Activated T-helper 1 cell treated with anti-CD3 and anti-CD28 coated beads, Interleukin-12 subunit alpha, Interleukin-12 subunit beta, Interleukin-2, Interleukin-4 antibody, amounts not matched to agents 30 ng/mL and 10 ng/mL and 1 ng/mL, durations not matched to agents 14 hours and 24 hours and 36 hours (primary cell): ENCODE results near the gene NPAP1. TPM values are rescaled to one million over a fixed set of nuclear protein-coding genes. Genes with fewer than 3 reads are reported as not detected.
"Not testable (repeated sequence)": the region's sequence is repeated elsewhere in the genome, so short reads cannot be mapped to it uniquely, and the experiment has no call there.

ENCODE experiments used
- DNase-seq: peaks from one replicate; pipeline ENCODE4 v3.0.0; 2021; ENCODE audit warnings: low spot score
- H3K27ac Mint-ChIP-seq: one replicate; pipeline ENCODE4 v1.8.0; 2021; ENCODE audit warnings: mild to moderate bottlenecking, mixed read lengths
- H3K27me3 Mint-ChIP-seq: one replicate; pipeline ENCODE4 v1.8.0; 2022; ENCODE audit warnings: mild to moderate bottlenecking, moderate library complexity, mixed read lengths; ENCODE audit not compliant: insufficient read depth
- H3K36me3 Mint-ChIP-seq: one replicate; pipeline ENCODE4 v1.8.0; 2021; ENCODE audit warnings: low read depth, mixed read lengths
- H3K4me1 Mint-ChIP-seq: one replicate; pipeline ENCODE4 v1.8.0; 2021; ENCODE audit warnings: low read depth, mixed read lengths
- H3K4me3 Mint-ChIP-seq: one replicate; pipeline ENCODE4 v1.8.0; 2021; ENCODE audit warnings: mild to moderate bottlenecking, moderate library complexity, mixed read lengths
- H3K9me3 Mint-ChIP-seq: one replicate; pipeline ENCODE4 v1.8.0; 2021; ENCODE audit warnings: mixed read lengths
- intact Hi-C: fragments of 100-400 bp; cut with micrococcal nuclease; formaldehyde crosslinking; loops from one replicate; pipeline ENCODE4 v1.15.1; 2024
- total RNA-seq: library from RNA; stranded (reverse); gene quantifications from 2 replicates; pipeline ENCODE4 v1.2.3, GENCODE V29; 2022

NPAP1 gene, protein sequence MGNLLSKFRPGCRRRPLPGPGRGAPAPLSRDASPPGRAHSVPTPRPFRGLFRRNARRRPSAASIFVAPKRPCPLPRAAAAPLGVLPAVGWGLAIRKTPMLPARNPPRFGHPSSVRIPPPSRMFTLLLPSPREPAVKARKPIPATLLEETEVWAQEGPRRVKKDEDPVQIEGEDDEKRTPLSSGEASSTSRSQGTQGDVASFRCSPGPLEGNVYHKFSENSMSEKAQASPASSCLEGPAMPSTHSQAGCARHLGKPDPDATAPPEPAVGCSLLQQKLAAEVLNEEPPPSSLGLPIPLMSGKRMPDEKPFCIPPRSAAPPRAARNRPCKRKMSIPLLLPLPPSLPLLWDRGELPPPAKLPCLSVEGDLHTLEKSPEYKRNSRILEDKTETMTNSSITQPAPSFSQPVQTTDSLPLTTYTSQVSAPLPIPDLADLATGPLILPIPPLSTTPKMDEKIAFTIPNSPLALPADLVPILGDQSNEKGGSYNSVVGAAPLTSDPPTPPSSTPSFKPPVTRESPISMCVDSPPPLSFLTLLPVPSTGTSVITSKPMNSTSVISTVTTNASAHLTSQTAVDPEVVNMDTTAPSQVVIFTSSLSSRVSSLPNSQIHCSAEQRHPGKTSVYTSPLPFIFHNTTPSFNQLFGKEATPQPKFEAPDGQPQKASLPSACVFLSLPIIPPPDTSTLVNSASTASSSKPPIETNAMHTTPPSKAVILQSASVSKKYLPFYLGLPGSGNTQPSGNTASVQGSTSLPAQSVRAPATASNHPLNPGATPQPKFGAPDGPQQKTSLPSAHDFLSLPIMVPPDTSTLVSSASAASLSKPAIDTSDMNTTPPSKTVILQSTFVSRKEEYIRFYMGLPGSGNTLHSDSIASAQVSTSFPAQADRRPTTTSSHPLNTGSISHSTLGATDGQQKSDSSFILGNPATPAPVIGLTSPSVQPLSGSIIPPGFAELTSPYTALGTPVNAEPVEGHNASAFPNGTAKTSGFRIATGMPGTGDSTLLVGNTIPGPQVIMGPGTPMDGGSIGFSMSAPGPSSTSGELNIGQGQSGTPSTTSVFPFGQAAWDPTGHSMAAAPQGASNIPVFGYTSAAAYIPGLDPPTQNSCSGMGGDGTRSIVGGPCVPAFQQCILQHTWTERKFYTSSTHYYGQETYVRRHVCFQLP
- total RNA-seq, result not detected in 2 replicates

DNA sequence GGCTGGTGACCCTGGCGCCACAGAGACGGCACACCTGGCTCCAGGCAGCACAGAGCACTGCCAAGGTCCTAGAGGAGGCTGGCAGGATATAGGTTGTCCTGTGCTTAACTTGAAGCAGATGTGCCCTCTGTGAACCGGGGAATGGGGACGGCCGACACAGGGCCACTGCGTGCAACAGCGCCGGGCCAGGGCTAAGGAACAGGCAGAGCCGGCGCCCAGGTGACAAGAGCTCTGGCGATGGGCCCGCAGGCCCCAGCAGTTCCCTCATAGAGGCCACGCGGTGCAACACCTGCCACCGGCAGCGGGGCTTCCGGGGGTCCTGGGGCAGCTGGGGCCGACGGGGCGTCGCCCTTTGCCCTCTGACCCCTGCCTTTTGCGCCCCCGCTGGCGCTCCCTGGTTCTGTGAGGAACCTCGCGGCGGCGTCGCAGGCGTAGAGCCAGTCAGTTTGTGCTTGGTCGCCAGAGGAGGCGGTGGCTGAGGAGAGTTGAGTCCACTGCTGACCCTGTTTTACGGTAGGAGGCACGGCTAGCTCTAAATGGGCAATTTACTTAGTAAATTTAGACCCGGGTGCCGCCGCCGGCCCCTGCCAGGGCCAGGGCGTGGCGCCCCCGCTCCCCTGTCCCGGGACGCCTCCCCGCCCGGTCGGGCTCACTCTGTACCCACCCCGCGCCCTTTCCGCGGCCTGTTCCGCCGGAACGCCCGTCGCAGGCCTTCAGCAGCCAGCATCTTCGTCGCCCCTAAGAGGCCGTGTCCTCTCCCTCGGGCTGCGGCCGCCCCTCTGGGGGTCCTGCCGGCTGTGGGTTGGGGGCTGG is at the start of gene NPAP1:
Gene NPAP1 (plus strand): TSS at position 444 of the 813 bp plus-strand sequence. CDS start 93 bp downstream, at position 537.
- intact Hi-C loops, result no loop called here
- no peak for DNase-seq
- H3K4me1 Mint-ChIP-seq, result no peaks in the 10 kb centered on the region
- no peaks in the 10 kb centered on the region for H3K36me3 Mint-ChIP-seq
- H3K9me3 Mint-ChIP-seq, result peaks cover 44% of the 10 kb centered on the region
- H3K27me3 Mint-ChIP-seq, result no peaks in the 10 kb centered on the region
- no peak within 1 kb of the TSS for H3K27ac Mint-ChIP-seq
- no peak within 1 kb of the TSS for H3K4me3 Mint-ChIP-seq

DNA sequence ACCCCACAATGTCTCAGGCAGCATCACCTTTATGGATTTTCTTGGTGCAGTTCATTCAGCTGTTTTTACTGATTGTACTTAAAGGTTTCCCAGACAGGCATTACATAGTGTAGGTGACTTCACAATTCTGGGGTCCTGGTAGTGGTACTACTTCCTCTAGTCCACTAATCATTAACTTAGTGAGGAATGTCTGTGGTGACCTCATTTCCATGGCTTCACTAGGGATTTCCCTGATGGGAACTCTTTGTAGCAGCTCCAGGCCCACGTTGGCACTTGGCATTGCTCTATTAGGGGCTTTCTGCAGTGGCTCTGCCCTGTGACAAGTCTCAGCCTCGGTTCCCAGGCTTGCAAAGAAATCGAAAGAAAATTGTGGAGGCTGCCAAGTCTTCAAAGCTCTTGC is 48.1 kb upstream of the NPAP1 start:
- Mint-ChIP-seq H3K4me1 (no peaks in the 10 kb centered on the region), H3K9me3 (peaks cover 67% of the 10 kb centered on the region), H3K27ac (no peak overlapping the region), H3K27me3 (no peaks in the 10 kb centered on the region), H3K4me3 (no peak overlapping the region), H3K36me3 (no peaks in the 10 kb centered on the region)
- intact Hi-C loops, result no loop called here
- DNase-seq, result no peak

DNA sequence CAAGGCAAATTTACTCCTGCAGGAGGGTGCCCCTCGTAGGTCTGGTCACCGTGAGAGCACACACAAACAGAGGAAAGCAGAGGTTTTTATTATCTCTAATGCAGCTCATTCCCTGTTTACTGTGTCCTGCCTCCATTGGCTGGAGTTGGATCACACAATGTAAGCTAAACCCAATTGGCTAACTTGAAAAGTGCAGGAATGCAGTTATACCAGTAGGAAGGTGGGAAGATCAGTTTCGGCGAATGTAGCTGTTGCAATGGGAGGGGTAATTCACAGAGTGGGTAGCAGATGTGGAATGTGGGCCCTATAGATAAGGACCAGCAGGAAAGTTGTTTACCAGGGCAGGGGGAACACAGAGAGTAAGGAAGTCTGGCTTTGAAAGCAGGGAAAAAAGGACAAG is 42.5 kb upstream of the NPAP1 start:
- Mint-ChIP-seq H3K36me3 (no peaks in the 10 kb centered on the region), H3K27me3 (no peaks in the 10 kb centered on the region), H3K4me1 (no peaks in the 10 kb centered on the region), H3K4me3 (no peak overlapping the region), H3K27ac (no peak overlapping the region), H3K9me3 (peaks cover 53% of the 10 kb centered on the region)
- intact Hi-C loops, result no loop called here
- no peak for DNase-seq

DNA sequence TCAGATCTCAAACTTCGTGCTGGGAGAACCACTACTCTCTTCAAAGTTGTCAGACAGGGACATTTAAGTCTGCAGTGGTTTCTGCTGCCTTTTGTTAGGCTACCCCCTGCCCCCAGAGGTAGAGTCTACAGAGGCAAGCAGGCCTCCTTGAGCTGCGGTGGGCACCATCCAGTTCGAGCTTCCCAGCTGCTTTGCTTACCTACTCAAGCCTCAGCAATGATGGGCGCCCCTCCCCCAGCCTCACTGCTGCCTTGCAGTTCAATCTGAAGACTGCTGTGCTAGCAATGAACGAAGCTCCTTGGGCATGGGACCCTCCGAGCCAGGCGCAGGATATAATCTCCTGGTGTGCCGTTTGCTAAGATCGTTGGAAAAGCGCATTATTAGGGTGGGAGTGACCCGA is 36.2 kb upstream of the NPAP1 start:
- H3K4me3 Mint-ChIP-seq, DNase-seq, intact Hi-C loops, H3K27me3 Mint-ChIP-seq, H3K27ac Mint-ChIP-seq, H3K4me1 Mint-ChIP-seq, H3K36me3 Mint-ChIP-seq: not testable (repeated sequence)
- peaks cover 57% of the 10 kb centered on the region for H3K9me3 Mint-ChIP-seq

DNA sequence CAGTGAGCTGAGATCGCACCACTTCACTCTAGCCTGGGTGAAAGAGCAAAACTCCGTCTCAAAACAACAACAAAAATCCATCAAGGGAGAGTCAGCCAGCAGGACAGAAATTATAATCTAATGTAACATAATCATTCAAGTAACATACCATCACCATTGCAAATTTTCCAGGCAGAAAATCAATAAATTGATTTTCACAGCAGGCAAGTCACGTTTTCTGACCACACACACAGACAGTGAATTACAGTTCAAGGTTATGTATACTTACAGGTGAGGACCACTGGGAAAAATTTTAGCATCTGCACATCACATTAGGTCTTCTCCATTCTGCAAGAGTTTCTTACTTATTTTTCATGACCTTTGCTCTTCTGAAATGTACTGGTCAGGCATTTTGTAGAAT is 29.9 kb upstream of the NPAP1 start:
- Mint-ChIP-seq H3K36me3 (no peaks in the 10 kb centered on the region), H3K4me3 (no peak overlapping the region), H3K27me3 (no peaks in the 10 kb centered on the region), H3K27ac (no peak overlapping the region), H3K9me3 (peaks cover 40% of the 10 kb centered on the region), H3K4me1 (no peaks in the 10 kb centered on the region)
- no peak for DNase-seq
- intact Hi-C loops, result no loop called here

DNA sequence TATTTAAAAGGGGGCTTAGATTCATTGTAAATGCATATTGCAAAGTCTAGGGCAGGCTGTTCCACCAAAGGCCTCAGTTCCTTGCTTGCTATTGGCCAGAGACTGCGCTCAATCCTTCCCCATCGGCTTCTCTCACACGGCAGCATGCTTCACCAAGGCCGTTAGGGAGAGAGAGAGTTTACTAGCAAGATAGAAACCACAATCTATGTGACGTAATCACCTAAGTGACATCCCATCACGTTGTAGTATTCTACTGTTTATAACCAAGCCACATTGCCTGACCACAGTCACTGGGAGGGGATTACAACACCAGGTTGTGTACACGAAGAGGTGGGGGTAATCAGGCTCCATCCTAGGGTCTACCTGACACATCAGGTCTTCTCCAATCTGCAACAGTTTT is 16.0 kb upstream of the NPAP1 start:
- no peak overlapping the region for H3K4me3 Mint-ChIP-seq
- no peaks in the 10 kb centered on the region for H3K4me1 Mint-ChIP-seq
- intact Hi-C loops, result no loop called here
- DNase-seq, result no peak
- H3K27me3 Mint-ChIP-seq, result no peaks in the 10 kb centered on the region
- H3K9me3 Mint-ChIP-seq, result peaks cover 36% of the 10 kb centered on the region
- H3K36me3 Mint-ChIP-seq, result no peaks in the 10 kb centered on the region
- H3K27ac Mint-ChIP-seq, result no peak overlapping the region

DNA sequence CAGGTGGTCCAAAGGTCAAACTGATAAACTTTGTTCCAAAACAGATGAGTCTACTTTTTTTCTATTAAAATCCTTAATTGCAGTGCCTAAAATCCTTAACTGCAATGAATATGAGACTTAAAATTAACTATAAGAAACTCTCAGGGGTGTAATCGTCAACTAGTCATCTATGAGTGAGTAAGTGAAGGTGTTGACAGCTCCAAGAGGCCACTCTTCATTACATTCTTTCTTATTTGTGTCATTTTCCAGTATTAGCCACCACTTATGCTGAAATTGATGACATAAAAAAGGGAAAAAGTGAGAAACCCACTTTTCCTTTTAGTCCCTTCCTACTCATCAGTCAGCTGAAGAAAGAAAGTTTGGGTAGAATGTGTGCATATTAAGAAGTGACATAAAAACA is 12.6 kb upstream of the NPAP1 start:
- no peaks in the 10 kb centered on the region for H3K4me1 Mint-ChIP-seq
- H3K27ac Mint-ChIP-seq, result no peak overlapping the region
- H3K36me3 Mint-ChIP-seq, result no peaks in the 10 kb centered on the region
- H3K4me3 Mint-ChIP-seq, result no peak overlapping the region
- peaks cover 43% of the 10 kb centered on the region for H3K9me3 Mint-ChIP-seq
- intact Hi-C loops, result no loop called here
- H3K27me3 Mint-ChIP-seq, result peaks cover 2% of the 10 kb centered on the region
- no peak for DNase-seq

DNA sequence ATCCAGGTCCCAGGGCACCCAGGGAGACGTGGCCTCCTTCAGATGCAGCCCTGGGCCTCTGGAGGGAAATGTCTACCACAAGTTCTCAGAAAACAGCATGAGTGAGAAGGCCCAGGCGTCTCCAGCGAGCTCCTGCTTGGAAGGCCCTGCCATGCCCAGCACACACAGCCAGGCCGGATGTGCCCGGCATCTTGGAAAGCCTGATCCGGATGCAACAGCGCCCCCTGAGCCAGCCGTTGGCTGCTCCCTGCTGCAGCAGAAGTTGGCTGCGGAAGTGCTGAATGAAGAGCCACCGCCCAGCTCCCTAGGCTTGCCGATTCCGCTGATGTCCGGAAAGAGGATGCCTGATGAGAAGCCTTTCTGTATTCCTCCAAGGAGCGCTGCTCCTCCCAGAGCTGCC is 856 bp downstream of the NPAP1 start:
- no peaks in the 10 kb centered on the region for H3K4me1 Mint-ChIP-seq
- H3K27me3 Mint-ChIP-seq, result no peaks in the 10 kb centered on the region
- no peak overlapping the region for H3K4me3 Mint-ChIP-seq
- no peaks in the 10 kb centered on the region for H3K36me3 Mint-ChIP-seq
- no peak for DNase-seq
- H3K9me3 Mint-ChIP-seq, result peaks cover 48% of the 10 kb centered on the region
- H3K27ac Mint-ChIP-seq, result no peak overlapping the region
- intact Hi-C loops, result no loop called here

DNA sequence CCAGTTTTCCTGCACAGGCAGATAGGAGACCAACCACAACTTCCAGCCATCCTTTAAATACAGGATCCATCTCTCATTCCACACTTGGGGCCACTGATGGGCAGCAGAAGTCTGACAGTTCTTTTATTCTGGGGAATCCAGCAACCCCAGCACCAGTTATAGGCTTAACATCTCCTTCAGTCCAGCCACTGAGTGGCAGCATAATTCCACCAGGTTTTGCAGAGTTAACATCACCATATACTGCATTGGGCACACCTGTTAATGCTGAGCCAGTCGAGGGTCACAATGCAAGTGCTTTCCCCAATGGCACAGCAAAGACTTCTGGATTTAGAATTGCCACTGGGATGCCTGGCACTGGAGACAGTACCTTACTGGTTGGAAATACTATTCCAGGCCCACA is 2.9 kb downstream of the NPAP1 start:
- Mint-ChIP-seq H3K4me3 (no peak overlapping the region), H3K4me1 (no peaks in the 10 kb centered on the region), H3K9me3 (peaks cover 45% of the 10 kb centered on the region), H3K27me3 (no peaks in the 10 kb centered on the region), H3K36me3 (no peaks in the 10 kb centered on the region), H3K27ac (no peak overlapping the region)
- intact Hi-C loops, result no loop called here
- no peak for DNase-seq

DNA sequence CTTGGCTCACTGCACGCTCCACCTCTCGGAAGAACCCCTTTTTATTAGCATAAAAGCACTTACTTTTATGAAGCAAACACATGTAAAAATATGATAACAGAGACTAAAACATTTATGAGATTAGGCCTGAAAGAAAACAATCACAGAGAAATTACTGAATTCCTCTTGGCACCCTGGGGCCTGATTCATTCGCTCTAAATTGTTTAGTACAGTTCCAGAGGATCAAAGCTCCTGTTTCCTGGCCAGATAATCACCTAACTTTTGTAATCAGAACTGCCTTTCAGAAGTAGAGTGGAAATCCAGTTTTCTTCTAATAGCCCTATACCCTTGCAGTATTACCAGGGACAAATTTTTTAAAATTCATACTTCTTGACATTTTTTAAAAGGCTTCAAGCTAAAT is 6.4 kb downstream of the NPAP1 start:
- intact Hi-C loops, result no loop called here
- Mint-ChIP-seq H3K4me1 (no peaks in the 10 kb centered on the region), H3K9me3 (peaks cover 53% of the 10 kb centered on the region), H3K27me3 (no peaks in the 10 kb centered on the region), H3K4me3 (no peak overlapping the region), H3K36me3 (no peaks in the 10 kb centered on the region), H3K27ac (no peak overlapping the region)
- no peak for DNase-seq

DNA sequence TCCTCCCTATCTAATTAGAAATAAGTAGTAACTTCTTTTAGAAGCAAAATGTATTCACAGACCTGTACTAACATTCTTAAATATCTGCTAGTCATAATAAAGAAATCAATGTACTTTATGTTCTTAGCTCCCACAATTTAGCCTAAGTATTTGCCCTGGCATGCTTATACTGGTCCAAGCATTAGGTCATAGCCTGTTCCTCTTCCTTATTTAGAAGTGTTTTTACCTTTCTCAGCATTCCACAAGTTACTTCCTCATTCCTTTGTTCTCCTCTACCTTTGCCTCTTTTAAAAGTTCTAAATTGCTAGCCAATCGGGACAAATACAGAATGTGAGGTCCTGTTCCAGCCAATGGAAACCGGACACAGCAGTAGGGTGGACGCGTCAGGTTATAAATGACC is 7.3 kb downstream of the NPAP1 start:
- H3K4me3 Mint-ChIP-seq, DNase-seq, H3K36me3 Mint-ChIP-seq, H3K27ac Mint-ChIP-seq, intact Hi-C loops, H3K4me1 Mint-ChIP-seq, H3K27me3 Mint-ChIP-seq: not testable (repeated sequence)
- peaks cover 44% of the 10 kb centered on the region for H3K9me3 Mint-ChIP-seq

DNA sequence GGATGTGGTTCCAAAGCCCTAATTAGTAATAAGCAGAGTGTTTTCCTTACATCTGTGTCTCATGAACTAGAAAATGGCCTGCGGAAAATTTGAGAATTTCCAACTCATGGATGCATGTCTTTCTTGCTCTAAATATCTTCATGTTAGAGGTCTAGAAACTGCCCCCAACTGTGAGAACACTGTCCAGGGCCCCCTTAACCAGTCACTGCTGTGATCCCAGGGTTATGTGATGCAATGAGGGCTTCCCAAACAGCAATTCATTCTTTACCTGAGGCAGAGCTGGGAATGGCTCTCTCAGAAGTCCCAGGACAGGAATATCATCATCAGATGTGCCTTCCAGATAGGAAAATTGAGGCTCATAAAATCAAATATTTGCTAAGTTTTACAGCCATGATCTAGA is 8.2 kb downstream of the NPAP1 start:
- intact Hi-C loops, result no loop called here
- Mint-ChIP-seq H3K27me3 (no peaks in the 10 kb centered on the region), H3K4me1 (no peaks in the 10 kb centered on the region), H3K4me3 (no peak overlapping the region), H3K36me3 (no peaks in the 10 kb centered on the region), H3K9me3 (peaks cover 38% of the 10 kb centered on the region), H3K27ac (no peak overlapping the region)
- no peak for DNase-seq
